Measurements from ENCODE around the gene PRSS16. TPM values are rescaled to one million over a fixed set of nuclear protein-coding genes. Genes with fewer than 3 reads are reported as not detected.

Gene PRSS16
- total and polyA plus RNA-seq, 9 of the 15 experiments (the other 6 are each of a cell fraction or from before 2014, with no cell fraction given), result 4.5 to 21.3 (median 12.1) TPM

DNA sequence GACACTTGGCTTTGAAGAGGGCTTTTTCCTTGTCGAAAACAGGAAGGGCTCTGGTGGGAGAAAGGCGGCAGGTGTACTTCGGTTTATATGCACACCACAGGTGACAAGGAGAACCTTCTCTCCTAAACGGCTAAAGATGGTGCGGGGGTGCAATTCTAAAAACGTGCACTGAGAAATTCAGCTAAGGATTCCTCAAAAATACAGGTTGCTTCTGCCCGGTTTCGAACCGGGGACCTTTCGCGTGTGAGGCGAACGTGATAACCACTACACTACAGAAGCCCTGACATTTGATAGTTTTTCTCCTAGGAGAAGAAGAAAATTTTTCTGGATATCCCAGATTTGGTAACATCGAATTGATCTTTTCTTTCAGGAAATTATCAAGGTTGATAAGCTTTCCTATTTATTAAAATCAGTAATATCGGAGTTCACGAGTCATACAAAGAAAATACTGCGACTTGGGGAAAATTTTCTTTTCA, 32.6 kb downstream of the PRSS16 start (continued):
- TF ChIP-seq CHD4 (IDR thresholded peaks at IDR 0.05; ENCODE audit: insufficient read depth, insufficient replicate concordance, low read depth, low read length, poor library complexity, severe bottlenecking) (no peak), NFIC (IDR thresholded peaks at IDR 0.05) (peak; percentile 74), SIX5 (IDR thresholded peaks at IDR 0.05; ENCODE audit: borderline replicate concordance in 1 of 2, insufficient read depth in 1 of 2, low read depth in 1 of 2, low read length in 2 of 2) (no peak), HDGF (IDR thresholded peaks at IDR 0.05) (no peak), XRCC5 (IDR thresholded peaks at IDR 0.05; ENCODE audit: low read depth, low read length) (peak; percentile 55; the same call in 1 of the 2 replicates), ZFP1 (CRISPR knock-in tag; IDR thresholded peaks at IDR 0.05) (no peak), RAD51 (IDR thresholded peaks at IDR 0.05; ENCODE audit: borderline replicate concordance, low read depth) (0 out of 2 replicates have a peak, but pooled peaks have one; percentile 16), ARNT (IDR thresholded peaks at IDR 0.05) (peak; percentile 91 to 96), GATAD2A (IDR thresholded peaks at IDR 0.05) (0 out of 2 replicates have a peak, but pooled peaks have one; percentile 8), EP300 (IDR thresholded peaks at IDR 0.05; ENCODE audit: low read length) (peak; percentile 65)
- TF ChIP-seq, protein P1, sequence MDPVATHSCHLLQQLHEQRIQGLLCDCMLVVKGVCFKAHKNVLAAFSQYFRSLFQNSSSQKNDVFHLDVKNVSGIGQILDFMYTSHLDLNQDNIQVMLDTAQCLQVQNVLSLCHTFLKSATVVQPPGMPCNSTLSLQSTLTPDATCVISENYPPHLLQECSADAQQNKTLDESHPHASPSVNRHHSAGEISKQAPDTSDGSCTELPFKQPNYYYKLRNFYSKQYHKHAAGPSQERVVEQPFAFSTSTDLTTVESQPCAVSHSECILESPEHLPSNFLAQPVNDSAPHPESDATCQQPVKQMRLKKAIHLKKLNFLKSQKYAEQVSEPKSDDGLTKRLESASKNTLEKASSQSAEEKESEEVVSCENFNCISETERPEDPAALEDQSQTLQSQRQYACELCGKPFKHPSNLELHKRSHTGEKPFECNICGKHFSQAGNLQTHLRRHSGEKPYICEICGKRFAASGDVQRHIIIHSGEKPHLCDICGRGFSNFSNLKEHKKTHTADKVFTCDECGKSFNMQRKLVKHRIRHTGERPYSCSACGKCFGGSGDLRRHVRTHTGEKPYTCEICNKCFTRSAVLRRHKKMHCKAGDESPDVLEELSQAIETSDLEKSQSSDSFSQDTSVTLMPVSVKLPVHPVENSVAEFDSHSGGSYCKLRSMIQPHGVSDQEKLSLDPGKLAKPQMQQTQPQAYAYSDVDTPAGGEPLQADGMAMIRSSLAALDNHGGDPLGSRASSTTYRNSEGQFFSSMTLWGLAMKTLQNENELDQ (CRISPR knock-in tag; IDR thresholded peaks at IDR 0.05; ENCODE audit: borderline replicate concordance), result peak; percentile 76; the same call in 1 of the 2 replicates
- TF ChIP-seq, protein P2, sequence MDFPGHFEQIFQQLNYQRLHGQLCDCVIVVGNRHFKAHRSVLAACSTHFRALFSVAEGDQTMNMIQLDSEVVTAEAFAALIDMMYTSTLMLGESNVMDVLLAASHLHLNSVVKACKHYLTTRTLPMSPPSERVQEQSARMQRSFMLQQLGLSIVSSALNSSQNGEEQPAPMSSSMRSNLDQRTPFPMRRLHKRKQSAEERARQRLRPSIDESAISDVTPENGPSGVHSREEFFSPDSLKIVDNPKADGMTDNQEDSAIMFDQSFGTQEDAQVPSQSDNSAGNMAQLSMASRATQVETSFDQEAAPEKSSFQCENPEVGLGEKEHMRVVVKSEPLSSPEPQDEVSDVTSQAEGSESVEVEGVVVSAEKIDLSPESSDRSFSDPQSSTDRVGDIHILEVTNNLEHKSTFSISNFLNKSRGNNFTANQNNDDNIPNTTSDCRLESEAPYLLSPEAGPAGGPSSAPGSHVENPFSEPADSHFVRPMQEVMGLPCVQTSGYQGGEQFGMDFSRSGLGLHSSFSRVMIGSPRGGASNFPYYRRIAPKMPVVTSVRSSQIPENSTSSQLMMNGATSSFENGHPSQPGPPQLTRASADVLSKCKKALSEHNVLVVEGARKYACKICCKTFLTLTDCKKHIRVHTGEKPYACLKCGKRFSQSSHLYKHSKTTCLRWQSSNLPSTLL (IDR thresholded peaks at IDR 0.05), result peak; percentile 73
- TF ChIP-seq, protein P3, sequence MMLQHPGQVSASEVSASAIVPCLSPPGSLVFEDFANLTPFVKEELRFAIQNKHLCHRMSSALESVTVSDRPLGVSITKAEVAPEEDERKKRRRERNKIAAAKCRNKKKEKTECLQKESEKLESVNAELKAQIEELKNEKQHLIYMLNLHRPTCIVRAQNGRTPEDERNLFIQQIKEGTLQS (IDR thresholded peaks at IDR 0.05), result 0 out of 2 replicates have a peak, but pooled peaks have one; percentile 9
- TF ChIP-seq, protein P3 (CRISPR knock-in tag; conservative IDR thresholded peaks at IDR 0.05), result no peak; the same call in 1 of the 2 replicates
- TF ChIP-seq, protein P4, sequence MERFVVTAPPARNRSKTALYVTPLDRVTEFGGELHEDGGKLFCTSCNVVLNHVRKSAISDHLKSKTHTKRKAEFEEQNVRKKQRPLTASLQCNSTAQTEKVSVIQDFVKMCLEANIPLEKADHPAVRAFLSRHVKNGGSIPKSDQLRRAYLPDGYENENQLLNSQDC (CRISPR knock-in tag; IDR thresholded peaks at IDR 0.05), result peak; percentile 84; the same call in 1 of the 2 replicates
- TF ChIP-seq, protein P5, sequence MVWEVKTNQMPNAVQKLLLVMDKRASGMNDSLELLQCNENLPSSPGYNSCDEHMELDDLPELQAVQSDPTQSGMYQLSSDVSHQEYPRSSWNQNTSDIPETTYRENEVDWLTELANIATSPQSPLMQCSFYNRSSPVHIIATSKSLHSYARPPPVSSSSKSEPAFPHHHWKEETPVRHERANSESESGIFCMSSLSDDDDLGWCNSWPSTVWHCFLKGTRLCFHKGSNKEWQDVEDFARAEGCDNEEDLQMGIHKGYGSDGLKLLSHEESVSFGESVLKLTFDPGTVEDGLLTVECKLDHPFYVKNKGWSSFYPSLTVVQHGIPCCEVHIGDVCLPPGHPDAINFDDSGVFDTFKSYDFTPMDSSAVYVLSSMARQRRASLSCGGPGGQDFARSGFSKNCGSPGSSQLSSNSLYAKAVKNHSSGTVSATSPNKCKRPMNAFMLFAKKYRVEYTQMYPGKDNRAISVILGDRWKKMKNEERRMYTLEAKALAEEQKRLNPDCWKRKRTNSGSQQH (CRISPR knock-in tag; IDR thresholded peaks at IDR 0.05), result no peak
- TF ChIP-seq, protein P6, sequence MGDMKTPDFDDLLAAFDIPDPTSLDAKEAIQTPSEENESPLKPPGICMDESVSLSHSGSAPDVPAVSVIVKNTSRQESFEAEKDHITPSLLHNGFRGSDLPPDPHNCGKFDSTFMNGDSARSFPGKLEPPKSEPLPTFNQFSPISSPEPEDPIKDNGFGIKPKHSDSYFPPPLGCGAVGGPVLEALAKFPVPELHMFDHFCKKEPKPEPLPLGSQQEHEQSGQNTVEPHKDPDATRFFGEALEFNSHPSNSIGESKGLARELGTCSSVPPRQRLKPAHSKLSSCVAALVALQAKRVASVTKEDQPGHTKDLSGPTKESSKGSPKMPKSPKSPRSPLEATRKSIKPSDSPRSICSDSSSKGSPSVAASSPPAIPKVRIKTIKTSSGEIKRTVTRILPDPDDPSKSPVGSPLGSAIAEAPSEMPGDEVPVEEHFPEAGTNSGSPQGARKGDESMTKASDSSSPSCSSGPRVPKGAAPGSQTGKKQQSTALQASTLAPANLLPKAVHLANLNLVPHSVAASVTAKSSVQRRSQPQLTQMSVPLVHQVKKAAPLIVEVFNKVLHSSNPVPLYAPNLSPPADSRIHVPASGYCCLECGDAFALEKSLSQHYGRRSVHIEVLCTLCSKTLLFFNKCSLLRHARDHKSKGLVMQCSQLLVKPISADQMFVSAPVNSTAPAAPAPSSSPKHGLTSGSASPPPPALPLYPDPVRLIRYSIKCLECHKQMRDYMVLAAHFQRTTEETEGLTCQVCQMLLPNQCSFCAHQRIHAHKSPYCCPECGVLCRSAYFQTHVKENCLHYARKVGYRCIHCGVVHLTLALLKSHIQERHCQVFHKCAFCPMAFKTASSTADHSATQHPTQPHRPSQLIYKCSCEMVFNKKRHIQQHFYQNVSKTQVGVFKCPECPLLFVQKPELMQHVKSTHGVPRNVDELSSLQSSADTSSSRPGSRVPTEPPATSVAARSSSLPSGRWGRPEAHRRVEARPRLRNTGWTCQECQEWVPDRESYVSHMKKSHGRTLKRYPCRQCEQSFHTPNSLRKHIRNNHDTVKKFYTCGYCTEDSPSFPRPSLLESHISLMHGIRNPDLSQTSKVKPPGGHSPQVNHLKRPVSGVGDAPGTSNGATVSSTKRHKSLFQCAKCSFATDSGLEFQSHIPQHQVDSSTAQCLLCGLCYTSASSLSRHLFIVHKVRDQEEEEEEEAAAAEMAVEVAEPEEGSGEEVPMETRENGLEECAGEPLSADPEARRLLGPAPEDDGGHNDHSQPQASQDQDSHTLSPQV (IDR thresholded peaks at IDR 0.05), result peak; percentile 88

Data from K562 (cell line).